ENCODE results near the gene TAAR8.

- TF ChIP-seq CTCF (IDR thresholded peaks at IDR 0.05): no peak
- TF ChIP-seq EZH2 (IDR thresholded peaks at IDR 0.05; ENCODE audit: borderline replicate concordance, insufficient read depth, low read depth, low read length, poor library complexity, severe bottlenecking): no peak
Measured at GRCh38 chr6:132552372-132552771, at the start of gene TAAR8.

All from B cell (primary cell).